K562 (cell line): Measurements from ENCODE around the gene PRMT3. TPM values are rescaled to one million over a fixed set of nuclear protein-coding genes. Genes with fewer than 3 reads are reported as not detected.
A peak's percentile ranks its signal among the peaks of the same experiment; 100 is the strongest.

Source experiments
- ARID2 ChIP-seq: fragments of 450-650 bp; IDR thresholded peaks from 2 replicates; pipeline ENCODE4 v1.6.1; 2017; ENCODE audit warnings: antibody characterized with exemption, mild to moderate bottlenecking
- CTBP1 ChIP-seq: fragments of 450-650 bp; IDR thresholded peaks from 2 replicates; pipeline ENCODE4 v1.6.1; 2016; ENCODE audit warnings: borderline replicate concordance
- DMBX1 ChIP-seq: fragments of 250-450 bp; sonication (Bioruptor Pico); IDR thresholded peaks from 2 replicates; pipeline ENCODE4 v1.8.0; 2022; ENCODE audit warnings: inconsistent platforms, mild to moderate bottlenecking, moderate library complexity, borderline replicate concordance
- ELF4 ChIP-seq: fragments of 450-650 bp; formaldehyde crosslinking; IDR thresholded peaks from 2 replicates; pipeline ENCODE4 v1.4.0; 2022; ENCODE audit warnings: missing genetic modification characterization
- HNRNPUL1 ChIP-seq: fragments of 200-400 bp; formaldehyde crosslinking; IDR thresholded peaks from 2 replicates; pipeline ENCODE4 v1.6.1; 2017; ENCODE audit warnings: low read length
- MAFK ChIP-seq: IDR thresholded peaks from 2 replicates; pipeline ENCODE4 v1.6.1; 2011; ENCODE audit warnings: low read length, improper control_type of control experiment
- MCM7 ChIP-seq, 2 experiments: fragments of 450-650 bp; IDR thresholded peaks; 2 replicates each; pipeline ENCODE4 v1.6.1; 2016 to 2018
- NFIX ChIP-seq: fragments of 250-450 bp; sonication (Bioruptor Pico); IDR thresholded peaks from 2 replicates; pipeline ENCODE4 v1.4.0; 2020; ENCODE audit warnings: low read depth, mild to moderate bottlenecking, moderate library complexity
- RBM14 ChIP-seq: fragments of 200-400 bp; formaldehyde crosslinking; IDR thresholded peaks from 2 replicates; pipeline ENCODE4 v1.6.1; 2018; ENCODE audit warnings: low read depth, mild to moderate bottlenecking, low read length, moderate library complexity, borderline replicate concordance; ENCODE audit not compliant: insufficient read depth
- RUNX1 ChIP-seq: sonication (generic); IDR thresholded peaks from 2 replicates; pipeline ENCODE4 v1.6.1; 2016; ENCODE audit warnings: antibody characterized with exemption, low read depth
- SAP30 ChIP-seq: fragments of 200-600 bp; sonication (generic); IDR thresholded peaks from 2 replicates; pipeline ENCODE4 v1.6.1; 2012; ENCODE audit warnings: borderline replicate concordance, low read depth, mild to moderate bottlenecking, moderate library complexity, low read length, control low read depth, inconsistent platforms; ENCODE audit not compliant: insufficient read depth, poor library complexity, severe bottlenecking
- SMAD2 ChIP-seq: fragments of 150-350 bp; IDR thresholded peaks from 2 replicates; pipeline ENCODE4 v1.6.1; 2014; ENCODE audit warnings: low read depth, mild to moderate bottlenecking, low read length
- SP1 ChIP-seq: sonication (generic); formaldehyde crosslinking; IDR thresholded peaks from 2 replicates; pipeline ENCODE4 v1.8.1; 2022; ENCODE audit warnings: mild to moderate bottlenecking, missing genetic modification reagents
- TRIM28 ChIP-seq: fragments of 450-650 bp; IDR thresholded peaks from 2 replicates; pipeline ENCODE4 v1.6.1; 2017
- WHSC1 ChIP-seq: IDR thresholded peaks from one replicate; pipeline ENCODE4 v1.6.1; 2012; ENCODE audit warnings: low read length, control low read depth, inconsistent platforms
- ZEB2 ChIP-seq: fragments of 450-650 bp; IDR thresholded peaks from 2 replicates; pipeline ENCODE4 v1.6.1; 2016
- ZNF561 ChIP-seq: fragments of 450-650 bp; formaldehyde crosslinking; conservative IDR thresholded peaks from 2 replicates; pipeline ENCODE4 v1.4.0; 2020; ENCODE audit warnings: mild to moderate bottlenecking, moderate library complexity
- ZNF668 ChIP-seq: fragments of 250-450 bp; sonication (Bioruptor Pico); IDR thresholded peaks from 2 replicates; pipeline ENCODE4 v1.8.0; 2022; ENCODE audit warnings: mild to moderate bottlenecking, inconsistent platforms
- ZNF707 ChIP-seq: fragments of 250-450 bp; sonication (Bioruptor Pico); conservative IDR thresholded peaks from 2 replicates; pipeline ENCODE4 v1.8.0; 2022; ENCODE audit warnings: inconsistent platforms, mild to moderate bottlenecking, moderate library complexity
- ZNF780A ChIP-seq: fragments of 250-450 bp; sonication (Bioruptor Pico); IDR thresholded peaks from 2 replicates; pipeline ENCODE4 v1.5.0; 2021; ENCODE audit warnings: mild to moderate bottlenecking
- polyA plus RNA-seq, 8 experiments: library from polyadenylated mRNA; depleted of rRNA in 4 of 8; stranded (reverse) in 5 of 8; unstranded in 3 of 8; fragments of >200 nt; fragmentation: Nextera tagmentation in 2 of 8; fragmentation: Illumina TruSeq in 1 of 8; extraction: Ambion mirVana in 2 of 8; extraction: Trizol in 1 of 8; gene quantifications; 2 replicates each; pipeline versions ENCODE4 v1.2.1 to v1.2.3, GENCODE V29; 2011 to 2014; ENCODE audit warnings: inconsistent platforms in 1 of 8, missing spikeins in 1 of 8
- total RNA-seq, 7 experiments: library from RNA; depleted of rRNA in 6 of 7; stranded (reverse); fragments of >200 nt in 6 of 7; fragmentation: Illumina TruSeq in 2 of 7; extraction: Trizol in 2 of 7; gene quantifications; 2 replicates each; pipeline versions ENCODE4 v1.2.1 to v1.2.3, GENCODE V29; 2011 to 2021; ENCODE audit warnings: low replicate concordance in 1 of 7
- TF ChIP-seq, protein P1 (sequence below): fragments of 450-650 bp; IDR thresholded peaks from 2 replicates; pipeline ENCODE4 v1.6.1; 2016
- TF ChIP-seq, protein P2 (sequence below): fragments of 250-450 bp; sonication (Bioruptor Pico); IDR thresholded peaks from 2 replicates; pipeline ENCODE4 v1.5.0; 2020; ENCODE audit warnings: mild to moderate bottlenecking
- TF ChIP-seq, protein P3 (sequence below): fragments of 250-450 bp; sonication (Bioruptor Pico); IDR thresholded peaks from 2 replicates; pipeline ENCODE4 v1.5.0; 2021; ENCODE audit warnings: mild to moderate bottlenecking, borderline replicate concordance
- TF ChIP-seq, protein P4 (sequence below): fragments of 250-450 bp; sonication (Bioruptor Pico); IDR thresholded peaks from 2 replicates; pipeline ENCODE4 v1.8.0; 2021; ENCODE audit warnings: borderline replicate concordance, mild to moderate bottlenecking, moderate library complexity; ENCODE audit not compliant: poor library complexity, severe bottlenecking

The PRMT3 gene
- total and polyA plus RNA-seq, 9 of the 15 experiments (the other 6 are each of a cell fraction or from before 2014, with no cell fraction given): 24.0 to 62.1 (median 44.7) TPM

DNA sequence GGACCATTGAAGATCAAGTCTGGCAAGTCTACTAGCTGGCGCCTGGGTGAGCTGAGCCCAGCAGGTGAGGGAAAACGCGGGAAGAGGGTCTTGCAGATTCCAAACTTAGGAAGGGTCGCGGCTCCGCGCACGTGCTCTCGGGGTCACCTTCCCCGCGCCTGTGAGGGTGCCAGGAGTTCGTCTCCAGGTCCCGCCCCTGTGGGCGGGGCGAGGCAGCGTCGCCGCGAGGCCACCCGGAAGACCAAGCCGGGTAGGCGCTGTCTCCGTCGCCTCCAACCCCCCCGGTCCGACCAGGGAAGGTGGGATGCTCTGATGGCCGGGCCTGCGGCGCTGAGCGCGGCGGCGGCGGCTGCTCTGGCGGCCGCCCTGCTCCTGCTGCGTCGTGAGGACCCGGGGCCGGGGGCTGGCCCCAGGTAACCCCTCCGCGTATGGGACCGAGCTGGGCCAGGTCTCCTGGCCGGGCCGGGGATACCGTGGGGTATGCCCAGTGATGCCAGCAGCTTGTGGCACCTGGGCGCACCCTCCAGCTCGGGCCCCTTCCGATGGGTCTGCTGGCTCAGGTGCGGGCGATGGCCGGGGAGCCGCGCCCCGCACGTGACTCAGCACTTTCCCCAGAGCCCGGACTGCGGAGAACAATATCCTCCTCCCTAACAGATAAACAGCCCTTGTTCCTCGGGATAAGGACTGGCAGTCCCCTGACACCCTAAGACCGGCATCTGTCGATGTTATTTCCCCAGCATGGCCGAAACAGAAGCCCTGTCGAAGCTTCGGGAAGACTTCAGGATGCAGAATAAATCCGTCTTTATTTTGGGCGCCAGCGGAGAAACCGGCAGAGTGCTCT is 23.8 kb upstream of the PRMT3 start, which contains the start of gene HTATIP2 (continued):
- TF ChIP-seq, protein P1, sequence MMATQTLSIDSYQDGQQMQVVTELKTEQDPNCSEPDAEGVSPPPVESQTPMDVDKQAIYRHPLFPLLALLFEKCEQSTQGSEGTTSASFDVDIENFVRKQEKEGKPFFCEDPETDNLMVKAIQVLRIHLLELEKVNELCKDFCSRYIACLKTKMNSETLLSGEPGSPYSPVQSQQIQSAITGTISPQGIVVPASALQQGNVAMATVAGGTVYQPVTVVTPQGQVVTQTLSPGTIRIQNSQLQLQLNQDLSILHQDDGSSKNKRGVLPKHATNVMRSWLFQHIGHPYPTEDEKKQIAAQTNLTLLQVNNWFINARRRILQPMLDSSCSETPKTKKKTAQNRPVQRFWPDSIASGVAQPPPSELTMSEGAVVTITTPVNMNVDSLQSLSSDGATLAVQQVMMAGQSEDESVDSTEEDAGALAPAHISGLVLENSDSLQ: peak; percentile 31; the same call in 1 of the 2 replicates
- TF ChIP-seq SAP30: peak; percentile 67
- TF ChIP-seq ZNF561 (CRISPR knock-in tag): no peak
- no peak for TF ChIP-seq NFIX (CRISPR knock-in tag)
- TF ChIP-seq WHSC1: no peak
- no peak for TF ChIP-seq ZEB2
- TF ChIP-seq RUNX1: no peak
- TF ChIP-seq HNRNPUL1: no peak
- TF ChIP-seq SMAD2: no peak
- TF ChIP-seq, protein P2, sequence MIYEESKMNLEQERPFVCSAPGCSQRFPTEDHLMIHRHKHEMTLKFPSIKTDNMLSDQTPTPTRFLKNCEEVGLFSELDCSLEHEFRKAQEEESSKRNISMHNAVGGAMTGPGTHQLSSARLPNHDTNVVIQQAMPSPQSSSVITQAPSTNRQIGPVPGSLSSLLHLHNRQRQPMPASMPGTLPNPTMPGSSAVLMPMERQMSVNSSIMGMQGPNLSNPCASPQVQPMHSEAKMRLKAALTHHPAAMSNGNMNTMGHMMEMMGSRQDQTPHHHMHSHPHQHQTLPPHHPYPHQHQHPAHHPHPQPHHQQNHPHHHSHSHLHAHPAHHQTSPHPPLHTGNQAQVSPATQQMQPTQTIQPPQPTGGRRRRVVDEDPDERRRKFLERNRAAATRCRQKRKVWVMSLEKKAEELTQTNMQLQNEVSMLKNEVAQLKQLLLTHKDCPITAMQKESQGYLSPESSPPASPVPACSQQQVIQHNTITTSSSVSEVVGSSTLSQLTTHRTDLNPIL (CRISPR knock-in tag): no peak
- TF ChIP-seq MCM7 (IDR thresholded peaks at IDR 0.05): no peak
- peak; percentile 92 for TF ChIP-seq CTBP1
- TF ChIP-seq, protein P3, sequence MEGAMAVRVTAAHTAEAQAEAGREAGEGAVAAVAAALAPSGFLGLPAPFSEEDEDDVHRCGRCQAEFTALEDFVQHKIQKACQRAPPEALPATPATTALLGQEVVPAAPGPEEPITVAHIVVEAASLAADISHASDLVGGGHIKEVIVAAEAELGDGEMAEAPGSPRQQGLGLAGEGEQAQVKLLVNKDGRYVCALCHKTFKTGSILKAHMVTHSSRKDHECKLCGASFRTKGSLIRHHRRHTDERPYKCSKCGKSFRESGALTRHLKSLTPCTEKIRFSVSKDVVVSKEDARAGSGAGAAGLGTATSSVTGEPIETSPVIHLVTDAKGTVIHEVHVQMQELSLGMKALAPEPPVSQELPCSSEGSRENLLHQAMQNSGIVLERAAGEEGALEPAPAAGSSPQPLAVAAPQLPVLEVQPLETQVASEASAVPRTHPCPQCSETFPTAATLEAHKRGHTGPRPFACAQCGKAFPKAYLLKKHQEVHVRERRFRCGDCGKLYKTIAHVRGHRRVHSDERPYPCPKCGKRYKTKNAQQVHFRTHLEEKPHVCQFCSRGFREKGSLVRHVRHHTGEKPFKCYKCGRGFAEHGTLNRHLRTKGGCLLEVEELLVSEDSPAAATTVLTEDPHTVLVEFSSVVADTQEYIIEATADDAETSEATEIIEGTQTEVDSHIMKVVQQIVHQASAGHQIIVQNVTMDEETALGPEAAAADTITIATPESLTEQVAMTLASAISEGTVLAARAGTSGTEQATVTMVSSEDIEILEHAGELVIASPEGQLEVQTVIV (CRISPR knock-in tag): no peak
- no peak for TF ChIP-seq ZNF707 (CRISPR knock-in tag)
- TF ChIP-seq SP1: no peak; the same call in none of the 2 replicates
- no peak for TF ChIP-seq ARID2
- TF ChIP-seq TRIM28: no peak
- TF ChIP-seq, protein P4, sequence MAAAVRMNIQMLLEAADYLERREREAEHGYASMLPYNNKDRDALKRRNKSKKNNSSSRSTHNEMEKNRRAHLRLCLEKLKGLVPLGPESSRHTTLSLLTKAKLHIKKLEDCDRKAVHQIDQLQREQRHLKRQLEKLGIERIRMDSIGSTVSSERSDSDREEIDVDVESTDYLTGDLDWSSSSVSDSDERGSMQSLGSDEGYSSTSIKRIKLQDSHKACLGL: no peak
- TF ChIP-seq MAFK: peak; percentile 92
- peak; percentile 89; the same call in 1 of the 2 replicates for TF ChIP-seq ZNF668
- no peak for TF ChIP-seq ZNF780A (CRISPR knock-in tag)
- TF ChIP-seq DMBX1 (CRISPR knock-in tag): peak; percentile 85; the same call in 1 of the 2 replicates
- no peak for TF ChIP-seq RBM14
- no peak for TF ChIP-seq ELF4 (CRISPR knock-in tag)
